Cardiac septum (tissue), 1 donor: ENCODE results near the gene ABCC4. TPM values are rescaled to one million over a fixed set of nuclear protein-coding genes. Genes with fewer than 3 reads are reported as not detected.

Experiments
- DNase-seq: peaks from one replicate; pipeline ENCODE4 v3.0.0-alpha.2; 2020; ENCODE audit warnings: low spot score
- intact Hi-C: fragments of 100-400 bp; cut with DNase I; formaldehyde crosslinking; loops from one replicate; pipeline ENCODE4 v1.14.0; 2022
- total RNA-seq: library from RNA; stranded (reverse); fragmentation: NEBNext Ultra II Directional; extraction: Animal tissue kit (Norgen Biotek cat#: 25700); gene quantifications from one replicate; pipeline ENCODE4 v1.2.1, GENCODE V29; 2021
- donor health status: DM: no; HTN: no; CAD: no.

Gene ABCC4
- total RNA-seq, 1 donor from 2014 or later: 6.9 TPM

DNA sequence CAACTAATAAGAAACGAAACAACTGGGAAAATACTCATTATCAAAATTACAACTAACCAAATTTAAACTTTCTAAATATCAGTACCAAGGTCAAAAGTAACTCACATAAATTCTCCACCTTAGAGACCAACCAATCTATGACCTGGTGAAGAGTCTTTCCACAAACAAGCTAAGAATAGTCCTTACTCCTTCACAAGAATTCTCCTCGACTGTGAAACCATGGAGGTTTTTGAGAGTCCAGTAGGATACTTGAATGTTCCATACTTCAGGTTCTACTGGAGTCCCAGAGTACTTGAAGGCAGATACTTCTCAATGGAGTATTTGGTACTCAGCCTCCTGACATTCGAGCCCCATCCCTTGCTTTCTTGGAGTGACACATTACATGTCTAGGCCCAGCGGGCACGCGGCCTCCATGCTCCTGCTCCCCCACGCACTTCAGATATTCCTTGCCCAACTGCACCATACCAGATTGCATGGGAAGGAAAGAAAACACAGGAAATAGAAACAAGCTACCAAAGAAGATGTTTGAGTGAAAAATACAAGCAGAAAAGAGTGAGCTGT is 63.9 kb downstream of the ABCC4 start:
- intact Hi-C loops: no loop called here
- DNase-seq: no peak

DNA sequence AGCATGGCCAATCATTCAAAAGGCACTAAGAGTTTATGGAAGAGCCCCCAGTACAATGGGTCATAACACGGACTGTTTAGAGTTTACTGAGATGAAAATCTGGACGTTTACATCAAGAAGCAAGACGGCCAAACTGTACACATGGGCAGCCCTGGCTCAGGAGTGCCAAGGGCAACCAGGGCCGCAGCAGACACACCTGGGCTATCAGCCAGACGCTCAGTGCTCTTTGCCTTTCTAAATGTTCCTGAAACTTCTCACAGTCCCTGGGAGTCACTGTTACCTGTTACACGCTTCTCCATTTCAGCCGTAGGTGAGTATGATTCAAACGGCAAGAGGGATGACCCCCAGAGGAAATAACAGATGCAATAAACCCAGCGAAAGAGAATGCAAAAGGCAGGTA is 64.5 kb downstream of the ABCC4 start:
- intact Hi-C loops: no loop called here
- DNase-seq: no peak

DNA sequence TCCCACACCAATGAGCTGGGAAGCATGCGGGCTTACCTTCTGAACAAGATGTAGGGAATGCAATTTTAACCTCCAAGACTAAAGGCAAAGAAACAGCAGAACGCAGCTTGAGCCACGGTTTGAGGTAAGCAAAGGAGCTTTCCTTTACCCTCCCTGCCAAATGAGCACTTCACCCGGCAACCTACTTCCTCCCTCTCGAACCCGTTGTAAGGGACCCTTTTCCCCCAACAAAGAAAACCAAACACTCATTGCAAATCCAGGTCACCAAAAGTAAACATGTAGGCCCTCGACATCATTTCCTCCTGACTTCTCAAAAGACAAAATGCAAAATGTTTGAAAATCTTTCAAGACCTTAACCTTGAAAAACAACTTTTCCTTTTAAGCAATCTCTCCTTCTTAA is 65.3 kb downstream of the ABCC4 start:
- intact Hi-C loops: no loop called here
- no peak for DNase-seq

DNA sequence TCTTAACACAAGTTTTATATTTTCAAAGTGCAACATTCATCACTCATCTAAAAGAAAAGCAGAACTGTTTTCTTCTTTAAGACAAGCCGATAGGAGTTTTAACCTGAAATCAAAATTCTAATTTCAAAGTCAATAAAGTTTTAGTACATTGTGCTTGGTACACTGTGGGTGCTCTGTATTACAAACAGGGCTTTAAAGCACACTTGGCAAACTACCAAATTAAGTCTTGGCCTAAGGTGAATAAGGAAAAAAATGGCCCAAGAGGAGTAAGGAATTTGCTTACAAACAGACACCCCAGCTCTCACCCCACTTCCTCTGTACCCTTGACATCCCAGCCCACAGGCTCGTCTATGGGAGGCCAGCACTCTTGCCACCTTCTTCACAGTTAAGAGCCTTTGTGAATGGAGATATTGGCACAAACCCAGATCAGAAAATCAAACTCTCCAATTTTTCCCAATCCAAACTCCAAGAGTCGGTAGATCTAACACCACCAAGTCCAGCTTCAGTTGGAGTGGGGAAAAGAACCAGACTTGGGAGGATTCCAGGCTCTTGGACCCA is 66.0 kb downstream of the ABCC4 start:
- DNase-seq: no peak
- intact Hi-C loops: no loop called here

DNA sequence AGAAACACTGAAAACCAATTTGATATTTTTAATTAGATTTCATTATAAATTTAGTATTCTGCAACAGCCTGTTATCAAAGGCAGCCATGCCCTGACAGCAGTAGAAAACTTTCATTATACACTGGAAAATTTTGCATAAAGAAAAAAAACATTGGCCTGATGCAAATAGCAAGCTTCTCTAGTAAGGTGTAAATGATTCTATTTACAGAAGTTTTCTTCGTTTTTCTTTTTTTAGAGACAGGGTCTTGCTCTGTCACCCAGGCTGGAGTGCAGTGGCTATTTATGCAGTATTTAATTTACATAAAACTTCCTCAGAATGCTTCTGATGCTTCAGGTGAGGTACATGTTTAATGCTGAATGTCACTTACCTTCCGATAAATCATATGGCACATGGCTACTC is 67.0 kb downstream of the ABCC4 start:
- intact Hi-C loops: no loop called here
- no peak for DNase-seq

DNA sequence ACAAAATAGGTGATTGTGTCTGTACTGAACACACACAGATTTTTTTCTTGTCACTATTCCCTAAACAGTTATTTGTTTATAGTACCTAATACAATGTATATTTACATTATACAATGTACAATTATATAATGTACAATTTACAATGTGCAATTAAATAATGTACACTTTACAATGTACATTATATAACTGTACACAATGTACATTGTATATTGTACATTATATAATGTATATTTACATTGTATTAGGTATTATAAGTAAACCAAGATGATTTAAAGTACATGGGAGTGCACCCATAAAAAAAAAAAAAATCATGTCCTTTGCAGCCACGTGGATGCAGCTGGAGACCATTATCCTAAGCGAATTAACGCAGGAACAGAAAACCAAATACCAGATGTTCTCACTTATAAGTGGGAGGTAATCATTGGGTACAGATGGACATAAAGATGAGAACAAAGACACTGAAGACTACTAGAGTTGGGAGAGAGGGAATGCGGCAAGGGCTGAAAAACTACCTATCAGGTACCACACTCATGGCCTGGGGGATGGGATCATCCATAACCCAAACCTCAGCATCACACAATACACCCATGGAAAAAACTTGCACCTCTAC is 68.1 kb downstream of the ABCC4 start:
- intact Hi-C loops: no loop called here
- DNase-seq: no peak

DNA sequence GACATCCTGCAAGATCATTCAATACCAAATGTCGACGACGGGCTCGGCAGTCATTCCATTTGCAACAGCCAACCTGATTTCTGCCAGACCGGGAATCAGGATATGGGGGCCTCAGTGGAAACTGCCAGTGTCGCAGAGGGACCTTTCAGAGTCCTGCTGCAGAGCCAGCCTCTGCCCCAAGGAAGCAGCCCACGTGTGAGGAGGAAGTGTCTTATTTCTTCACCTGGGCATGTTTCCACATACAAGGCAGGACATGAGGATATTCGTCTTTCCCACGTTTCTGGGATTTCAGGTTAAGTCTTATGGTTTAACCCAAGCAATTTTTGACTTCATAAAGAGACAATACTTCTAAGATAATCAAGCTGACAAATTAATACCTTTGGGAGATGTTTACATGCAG is 69.9 kb downstream of the ABCC4 start:
- intact Hi-C loops: no loop called here

DNA sequence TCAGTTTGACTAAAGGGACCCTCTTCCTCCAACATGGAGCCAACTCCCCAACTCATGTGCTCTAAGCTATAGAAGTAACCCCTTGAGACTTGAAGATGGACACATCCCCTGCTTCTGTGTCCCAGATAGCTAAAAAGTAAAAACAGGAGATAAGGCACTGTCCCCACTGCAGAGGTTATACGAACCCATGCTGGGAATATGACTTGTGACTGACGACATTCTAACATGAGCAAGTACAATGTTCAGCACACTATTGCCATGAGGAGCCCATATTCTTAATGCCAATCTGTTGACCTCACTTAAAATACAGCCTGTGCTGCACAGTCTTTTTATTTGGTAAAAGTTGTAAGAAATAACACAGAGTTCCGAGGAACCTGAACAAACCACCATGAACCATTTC is 71.4 kb downstream of the ABCC4 start:
- intact Hi-C loops: no loop called here
- DNase-seq: no peak

More for the DNA sequence above, 69.9 kb downstream of the ABCC4 start:
- no peak for DNase-seq

DNA sequence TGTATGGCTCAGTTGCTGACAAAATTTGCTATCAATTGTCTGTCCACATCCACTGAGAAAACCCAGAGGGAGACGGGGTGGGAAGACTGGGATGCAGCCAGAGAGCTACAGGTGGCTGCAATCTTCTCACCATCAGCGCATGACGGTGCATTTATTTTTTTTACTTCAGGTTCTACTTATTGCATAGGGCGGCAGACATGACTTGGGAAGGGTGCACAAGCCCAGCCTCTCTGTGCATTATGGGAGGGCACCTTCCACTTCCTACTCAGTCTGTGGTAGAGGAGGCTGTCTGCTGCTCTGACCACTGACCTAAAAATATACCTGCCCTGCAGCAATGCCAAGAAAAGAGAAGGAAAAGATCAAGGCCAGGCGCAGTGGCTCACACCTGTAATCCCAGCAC is 73.1 kb downstream of the ABCC4 start:
- no peak for DNase-seq
- intact Hi-C loops: no loop called here

DNA sequence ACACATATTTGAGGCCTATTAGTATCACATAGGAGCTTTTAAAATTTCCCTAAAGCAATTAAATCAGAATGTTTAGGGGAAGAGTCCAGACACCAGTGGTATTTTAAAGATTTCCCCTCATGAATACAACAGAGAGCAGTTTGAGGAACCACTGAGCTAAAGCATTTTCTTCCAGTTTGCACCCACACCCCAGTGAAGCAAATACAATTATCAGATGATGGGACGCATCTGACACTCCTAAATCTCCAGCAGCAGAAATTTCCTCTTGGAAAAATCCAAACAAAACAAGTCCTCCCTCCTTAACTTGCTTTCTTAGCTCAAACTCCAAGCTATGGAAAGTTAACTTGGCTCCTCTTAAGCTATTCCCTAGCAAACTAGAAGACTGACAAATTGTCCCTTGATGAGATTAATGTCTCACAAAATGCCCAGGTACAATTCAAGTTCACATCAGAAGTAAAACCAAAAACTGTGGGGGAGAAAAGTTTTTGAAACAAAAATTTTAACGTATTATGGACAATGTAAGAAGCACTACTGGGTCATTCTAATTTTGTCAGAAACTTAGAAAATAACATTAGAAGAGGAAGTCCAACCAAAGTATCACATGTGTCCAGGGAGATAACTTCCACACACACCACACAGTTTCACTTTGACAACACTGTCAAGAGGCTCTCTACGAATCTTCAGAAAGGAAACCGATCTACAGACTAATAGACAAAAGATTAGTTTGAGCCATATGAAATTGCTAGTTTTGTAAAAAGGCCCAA is 74.1 kb downstream of the ABCC4 start:
- intact Hi-C loops: no loop called here
- DNase-seq: no peak

DNA sequence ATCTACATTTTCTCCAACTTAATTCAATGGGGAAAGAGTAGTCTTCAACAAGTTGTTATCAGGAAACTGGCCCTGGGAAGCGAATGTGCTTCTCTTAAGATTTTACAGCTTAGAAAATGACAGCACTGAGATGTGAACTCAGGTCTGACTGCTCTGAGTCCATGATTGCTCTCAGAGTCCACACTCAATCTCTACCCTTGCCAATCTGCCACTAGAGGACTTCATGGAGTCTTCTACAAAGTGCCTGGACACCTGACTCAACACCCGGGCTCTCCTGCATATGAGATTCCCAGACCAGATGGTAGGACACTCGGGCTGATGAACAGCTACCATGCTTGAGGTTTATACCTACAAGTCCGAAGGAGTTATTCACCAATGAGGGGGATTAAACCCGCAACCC is 74.8 kb downstream of the ABCC4 start:
- intact Hi-C loops: no loop called here
- DNase-seq: no peak

DNA sequence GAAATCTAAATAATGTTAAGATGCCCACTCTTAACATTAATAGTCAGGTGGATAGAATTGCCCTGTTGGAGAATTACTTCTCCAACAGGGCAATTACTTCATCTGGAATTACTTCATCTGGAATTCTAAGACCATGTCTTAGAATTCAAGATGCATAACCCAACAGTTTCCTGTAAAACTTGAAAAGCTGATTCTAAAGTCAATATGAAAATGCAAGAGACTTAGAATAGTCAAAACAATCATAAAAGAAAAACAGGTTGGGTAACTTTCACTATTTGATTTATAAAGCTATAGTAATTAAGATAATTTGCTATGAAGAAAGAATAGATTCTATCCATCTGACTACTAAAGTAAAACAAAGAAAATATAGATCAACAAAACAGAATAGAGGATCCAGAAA is 75.2 kb downstream of the ABCC4 start:
- no peak for DNase-seq
- intact Hi-C loops: no loop called here

DNA sequence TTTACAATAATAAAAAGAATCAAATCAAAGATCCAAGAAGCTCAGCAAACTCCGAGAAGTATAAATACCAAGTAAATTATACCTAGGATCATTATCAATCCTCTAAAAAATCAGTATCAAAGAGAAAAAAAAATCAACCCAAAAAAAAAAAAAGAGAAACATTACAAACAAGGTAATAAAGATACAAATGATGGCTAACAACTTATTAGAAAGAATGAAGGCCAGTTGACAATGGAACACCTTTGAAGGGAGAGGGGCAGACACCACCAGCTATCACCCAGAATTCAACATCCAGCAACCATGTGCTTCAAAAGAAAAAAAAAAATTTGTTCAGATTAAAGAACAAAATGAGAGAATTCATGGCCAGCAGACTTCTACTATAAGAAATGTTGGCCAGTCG is 77.2 kb downstream of the ABCC4 start:
- DNase-seq: no peak
- intact Hi-C loops: no loop called here

DNA sequence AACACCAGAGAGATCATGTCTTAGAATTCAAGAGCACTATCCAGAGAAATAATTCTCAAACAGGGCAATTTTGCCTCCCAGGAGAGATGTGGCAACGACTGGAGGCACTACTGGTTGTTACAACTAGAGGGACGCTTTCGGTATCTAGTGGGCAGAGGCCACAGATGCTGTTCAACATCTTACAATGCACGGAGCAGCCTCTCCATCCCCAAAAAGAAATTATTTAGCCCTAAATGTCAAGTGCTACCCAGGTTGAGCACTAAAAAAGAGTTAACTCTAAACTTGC is 78.6 kb downstream of the ABCC4 start:
- intact Hi-C loops: no loop called here

DNA sequence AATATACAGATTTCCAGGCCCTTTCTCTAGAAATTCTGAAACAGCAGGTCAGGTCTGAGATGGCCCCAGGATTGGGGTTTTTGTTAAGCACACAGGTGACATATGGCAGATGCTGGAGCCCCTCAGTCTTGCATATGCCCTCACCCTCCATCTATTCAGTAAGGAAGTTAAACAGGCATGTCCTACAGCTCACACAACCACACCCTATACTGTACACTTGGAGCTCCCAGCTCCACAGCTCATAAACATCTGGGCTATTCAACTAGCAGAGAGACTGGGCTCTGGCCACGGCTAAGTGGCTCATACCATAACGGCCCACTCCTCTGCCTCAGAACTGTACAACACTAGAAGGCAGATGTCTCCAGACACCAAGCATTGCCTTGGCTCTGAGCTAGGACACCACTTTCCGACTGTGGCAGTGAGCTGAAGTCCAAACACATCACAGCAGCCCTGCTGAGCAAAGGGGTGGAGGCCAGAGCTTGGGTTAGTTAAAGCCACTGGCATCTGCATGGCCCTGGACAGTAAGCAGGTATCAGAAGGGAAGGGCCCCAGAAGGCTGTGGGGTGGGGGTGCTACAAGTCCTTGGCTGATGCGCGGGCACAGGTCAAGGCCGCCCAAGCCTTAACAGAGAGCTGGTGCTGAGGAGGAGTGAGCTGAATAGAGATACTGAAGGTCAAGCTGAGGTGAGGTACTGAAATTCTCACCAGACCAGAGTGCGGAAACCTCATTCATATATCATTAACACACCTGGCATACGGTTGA is 79.1 kb downstream of the ABCC4 start:
- no peak for DNase-seq
- intact Hi-C loops: no loop called here

More for the DNA sequence above, 78.6 kb downstream of the ABCC4 start:
- DNase-seq: no peak

DNA sequence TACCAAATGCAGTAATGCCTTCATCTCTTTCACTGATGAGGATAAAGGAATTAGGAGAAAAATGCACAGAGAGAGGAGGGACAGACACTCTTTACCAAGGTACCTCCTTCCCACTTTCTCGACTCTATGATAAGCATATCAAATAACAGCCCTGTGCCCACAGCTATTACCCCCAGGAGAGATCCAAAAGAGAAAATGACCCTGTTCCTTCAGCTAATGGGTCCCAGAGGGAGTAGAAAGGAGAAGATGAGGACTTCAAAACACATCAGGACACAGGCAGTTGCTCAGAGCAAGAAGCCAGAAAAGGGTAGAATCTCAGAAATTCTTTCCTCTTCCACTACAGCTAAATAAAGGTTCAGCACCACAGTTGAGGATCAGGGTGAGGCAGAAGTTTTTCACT is 80.6 kb downstream of the ABCC4 start:
- no peak for DNase-seq
- intact Hi-C loops: no loop called here

DNA sequence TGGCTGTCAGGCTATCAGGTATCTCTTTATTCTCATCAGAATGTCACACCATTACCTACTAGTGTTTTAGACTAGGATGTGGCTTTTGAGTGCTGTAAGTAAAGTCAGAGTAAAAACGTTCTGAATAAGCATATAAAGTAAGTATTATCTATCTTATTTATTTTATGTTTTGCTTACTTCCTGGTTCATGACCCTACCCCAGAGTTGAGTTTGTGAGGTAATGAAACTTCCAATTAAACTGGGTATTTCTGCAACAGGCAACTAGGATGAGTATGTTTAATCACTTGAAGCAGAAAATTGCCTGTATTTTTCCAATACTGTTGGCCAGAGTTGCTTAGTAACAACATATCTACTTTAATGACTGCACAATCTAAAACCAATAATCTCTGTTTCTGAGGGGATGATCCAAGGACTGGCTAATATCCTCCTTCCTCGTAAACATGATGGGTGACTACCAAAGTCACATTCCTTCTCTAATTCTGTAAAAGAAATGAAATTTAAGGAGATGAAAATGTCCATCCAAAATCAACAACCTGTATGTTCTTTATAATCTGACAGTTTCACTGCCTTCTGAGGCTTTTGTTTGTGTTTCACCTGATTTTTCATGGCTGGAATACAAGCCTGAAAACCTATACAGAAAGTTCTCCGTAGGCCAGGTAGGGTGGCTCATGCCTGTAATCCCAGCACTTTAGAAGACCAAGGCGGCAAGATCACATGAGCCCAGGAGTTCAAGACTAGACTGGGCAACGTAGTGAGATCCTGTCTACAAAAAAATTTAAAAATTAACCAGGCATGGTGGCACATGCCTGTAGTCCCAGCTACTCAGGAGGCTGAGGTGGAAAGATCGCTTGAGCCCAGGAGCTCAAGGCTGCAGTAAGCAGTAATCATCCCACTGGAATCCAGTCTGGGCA is 83.1 kb downstream of the ABCC4 start:
- intact Hi-C loops: no loop called here
- DNase-seq: no peak

DNA sequence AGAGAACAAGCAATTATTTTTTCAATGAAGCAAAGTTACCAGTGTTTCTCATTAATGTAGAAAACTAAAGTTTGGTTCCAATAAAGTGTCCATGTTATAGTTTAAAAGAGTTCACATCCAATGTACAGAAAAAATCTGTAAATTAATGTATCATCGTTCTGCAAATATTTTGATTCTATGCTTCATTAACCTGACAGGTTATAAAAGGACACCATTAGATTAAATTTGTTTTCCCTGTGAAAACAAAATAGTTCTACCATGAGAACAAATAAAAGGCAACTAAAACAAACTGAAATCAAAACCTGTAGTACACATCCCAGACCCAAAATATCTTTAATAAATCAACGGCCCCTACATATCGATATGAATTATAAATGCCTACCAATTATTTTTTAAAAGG is 85.1 kb downstream of the ABCC4 start:
- no peak for DNase-seq
- intact Hi-C loops: no loop called here

DNA sequence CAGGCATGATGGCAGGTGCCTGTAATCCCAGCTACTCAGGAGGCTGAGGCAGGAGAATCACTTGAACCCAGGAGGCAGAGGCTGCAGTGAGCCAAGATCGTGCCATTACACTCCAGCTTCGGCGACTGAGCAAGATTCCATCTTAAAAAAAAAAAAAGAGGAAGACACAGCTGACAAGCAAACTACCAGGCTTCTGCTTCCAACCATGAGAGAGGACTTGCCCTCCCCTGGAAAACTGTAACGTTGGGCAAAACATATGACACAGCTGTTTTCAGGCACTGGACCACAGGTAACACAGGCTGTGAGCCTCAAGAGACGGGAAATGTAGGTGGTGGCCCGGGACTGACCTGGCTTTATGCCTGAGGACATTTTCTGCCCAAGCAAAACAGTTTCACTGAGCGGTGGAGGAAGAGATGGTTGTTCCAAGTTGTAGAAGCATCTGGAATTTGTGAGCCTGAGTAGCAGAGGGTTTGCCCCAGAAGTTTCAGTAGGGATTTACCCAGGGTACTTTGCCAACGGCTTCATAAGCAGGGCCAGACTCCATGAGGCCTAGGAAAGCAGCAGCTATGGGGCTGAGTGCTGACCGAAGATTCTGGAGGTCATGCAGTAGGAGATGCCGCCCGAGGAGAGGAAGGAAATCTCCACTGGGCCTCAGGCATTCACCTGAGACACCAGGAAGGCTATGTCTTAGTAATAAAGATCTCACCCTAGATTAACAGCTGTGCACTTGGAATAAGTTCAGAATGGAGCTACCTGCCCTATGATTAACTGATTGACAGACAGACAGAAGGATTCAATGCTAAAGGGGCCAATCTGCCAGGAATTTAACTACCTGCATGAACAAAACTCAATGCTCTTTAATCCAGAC is 88.0 kb downstream of the ABCC4 start:
- intact Hi-C loops: no loop called here
- DNase-seq: no peak
